Measurements from ENCODE around the gene AGGF1.
A peak's percentile ranks its signal among the peaks of the same experiment; 100 is the strongest.
"Not testable (repeated sequence)": the region's sequence is repeated elsewhere in the genome, so short reads cannot be mapped to it uniquely, and the experiment has no call there.

Gene AGGF1

GRCh38 chr5:77028631-77029375 is 1.4 kb upstream of the AGGF1 start:
- DNase-seq, result no peak

- DNase-seq, result no peak
Observed at GRCh38 chr5:77029376-77029885, 773 bp upstream of the AGGF1 start.

GRCh38 chr5:77031891-77032290 is 1.7 kb downstream of the AGGF1 start:
- no peak for DNase-seq

GRCh38 chr5:77032635-77033034 is 2.4 kb downstream of the AGGF1 start:
- no peak for DNase-seq

GRCh38 chr5:77033338-77033737 is 3.1 kb downstream of the AGGF1 start:
- no peak for DNase-seq

GRCh38 chr5:77035950-77036349 is 5.7 kb downstream of the AGGF1 start:
- no peak for DNase-seq

GRCh38 chr5:77046416-77047073 is 16.3 kb downstream of the AGGF1 start:
- no peak for DNase-seq

GRCh38 chr5:77064040-77064439 is 33.8 kb downstream of the AGGF1 start:
- DNase-seq, result no peak

- no peak for DNase-seq
Observed at GRCh38 chr5:77065256-77065655, 35.1 kb downstream of the AGGF1 start.

GRCh38 chr5:77066184-77066583 is 36.0 kb downstream of the AGGF1 start:
- DNase-seq, result no peak

- DNase-seq, result no peak
Observed at GRCh38 chr5:77066823-77067442, 36.7 kb downstream of the AGGF1 start.

- no peak for DNase-seq
Observed at GRCh38 chr5:77073667-77074066, 43.5 kb downstream of the AGGF1 start.

GRCh38 chr5:77074745-77075144 is 44.5 kb downstream of the AGGF1 start:
- no peak for DNase-seq

GRCh38 chr5:77076961-77077828 is 47.0 kb downstream of the AGGF1 start:
- peak; percentile 24 for DNase-seq

GRCh38 chr5:77077829-77078176 is 47.6 kb downstream of the AGGF1 start:
- no peak for DNase-seq

GRCh38 chr5:77080479-77080878 is 50.3 kb downstream of the AGGF1 start:
- DNase-seq, result not testable (repeated sequence)

GRCh38 chr5:77080905-77081304 is 50.7 kb downstream of the AGGF1 start:
- no peak for DNase-seq

- DNase-seq, result no peak
Observed at GRCh38 chr5:77082280-77082679, 52.1 kb downstream of the AGGF1 start.

GRCh38 chr5:77083088-77083487 is 52.9 kb downstream of the AGGF1 start:
- DNase-seq, result no peak

- DNase-seq, result no peak
Observed at GRCh38 chr5:77086368-77086688, 56.1 kb downstream of the AGGF1 start.

GRCh38 chr5:77086689-77087483 is 56.7 kb downstream of the AGGF1 start, which contains the start of gene ZBED3:
Gene ZBED3 (minus strand): TSS chr5:77087285. CDS start chr5:77077878, 9,407 bp downstream.
- DNase-seq, result peak; percentile 23

All from activated effector memory CD4-positive, alpha-beta T cell treated with Interleukin-2 at 50 U/mL for 16 hours (primary cell).